NCI-H510A treated with DMSO at 0.1 percent for 48 hours (cell line): ENCODE measurements around the gene TK1.
"Not testable (repeated sequence)": the region's sequence is repeated elsewhere in the genome, so short reads cannot be mapped to it uniquely, and the experiment has no call there.

Source experiments
- DNase-seq: peaks from one replicate; lab custom pipeline; 2025; lab: John Stamatoyannopoulos, UW

TK1 gene

GRCh38 chr17:78176548-78177025, 10.3 kb downstream of the TK1 start:
- no peak for DNase-seq

GRCh38 chr17:78175643-78175981, 11.2 kb downstream of the TK1 start:
- no peak for DNase-seq

- DNase-seq: peak; percentile 63
These were observed 11.8 kb downstream of the TK1 start for GRCh38 chr17:78174870-78175642.

GRCh38 chr17:78174346-78174869, 12.4 kb downstream of the TK1 start:
- no peak for DNase-seq

GRCh38 chr17:78173097-78173715, 13.6 kb downstream of the TK1 start:
- no peak for DNase-seq

GRCh38 chr17:78172249-78173051, 14.4 kb downstream of the TK1 start:
- peak; percentile 24 for DNase-seq

GRCh38 chr17:78171591-78172248, 15.1 kb downstream of the TK1 start:
- not testable (repeated sequence) for DNase-seq

- no peak for DNase-seq
These were observed 15.9 kb downstream of the TK1 start for GRCh38 chr17:78170692-78171590.

GRCh38 chr17:78168903-78169793, 17.7 kb downstream of the TK1 start:
- DNase-seq: peak; percentile 42

- DNase-seq: peak; percentile 64
These were observed 18.5 kb downstream of the TK1 start, which contains the start of gene SYNGR2 for GRCh38 chr17:78168242-78168902. SYNGR2 (plus strand) TSS chr17:78168581; CDS start chr17:78168617, 36 bp downstream.

GRCh38 chr17:78166416-78166815, 20.4 kb downstream of the TK1 start:
- DNase-seq: peak; percentile 29

- DNase-seq: no peak
These were observed 21.9 kb downstream of the TK1 start for GRCh38 chr17:78164748-78165607.

- DNase-seq: no peak
These were observed 22.7 kb downstream of the TK1 start for GRCh38 chr17:78163881-78164747.

GRCh38 chr17:78159575-78160158, 27.2 kb downstream of the TK1 start:
- no peak for DNase-seq

- no peak for DNase-seq
These were observed 31.7 kb downstream of the TK1 start for GRCh38 chr17:78154903-78155811.

GRCh38 chr17:78151514-78152008, 35.3 kb downstream of the TK1 start:
- no peak for DNase-seq
